SK-N-SH treated with all-trans-retinoic acid at 6 μM for 48 hours (cell line): ENCODE results near the gene ANKRD33B.

Experiments
- CSDC2 ChIP-seq: fragments of 250-450 bp; sonication (Bioruptor Pico); IDR thresholded peaks from 2 replicates; pipeline ENCODE4 v1.5.0; 2020; ENCODE audit warnings: mild to moderate bottlenecking, moderate library complexity
- ESRRG ChIP-seq: fragments of 250-450 bp; sonication (Bioruptor Pico); IDR thresholded peaks from 2 replicates; pipeline ENCODE4 v1.6.1; 2021; ENCODE audit warnings: mild to moderate bottlenecking
- GLIS3 ChIP-seq: fragments of 250-450 bp; sonication (Bioruptor Pico); IDR thresholded peaks from 2 replicates; pipeline ENCODE4 v1.5.0; 2020; ENCODE audit warnings: mild to moderate bottlenecking, moderate library complexity
- PATZ1 ChIP-seq: fragments of 250-450 bp; sonication (Bioruptor Pico); IDR thresholded peaks from 2 replicates; pipeline ENCODE4 v1.8.0; 2020; ENCODE audit warnings: mild to moderate bottlenecking, moderate library complexity, borderline replicate concordance
- PPARA ChIP-seq: fragments of 250-450 bp; sonication (Bioruptor Pico); IDR thresholded peaks from 2 replicates; pipeline ENCODE4 v1.5.0; 2020; ENCODE audit warnings: mild to moderate bottlenecking, borderline replicate concordance
- RARB ChIP-seq: fragments of 250-450 bp; sonication (Bioruptor Pico); IDR thresholded peaks from 2 replicates; pipeline ENCODE4 v1.8.0; 2021; ENCODE audit warnings: mild to moderate bottlenecking, moderate library complexity
- SNAI2 ChIP-seq: fragments of 250-450 bp; sonication (Bioruptor Pico); IDR thresholded peaks from 2 replicates; pipeline ENCODE4 v1.5.0; 2020; ENCODE audit warnings: mild to moderate bottlenecking, moderate library complexity
- TOX ChIP-seq: fragments of 250-450 bp; sonication (Bioruptor Pico); IDR thresholded peaks from 2 replicates; pipeline ENCODE4 v1.8.0; 2021; ENCODE audit warnings: mild to moderate bottlenecking, moderate library complexity, borderline replicate concordance
- ZC3H10 ChIP-seq: fragments of 250-450 bp; sonication (Bioruptor Pico); IDR thresholded peaks from 2 replicates; pipeline ENCODE4 v1.5.1; 2021; ENCODE audit warnings: mild to moderate bottlenecking, moderate library complexity
- ZFP3 ChIP-seq: fragments of 250-450 bp; sonication (Bioruptor Pico); IDR thresholded peaks from 2 replicates; pipeline ENCODE4 v1.5.0; 2020; ENCODE audit warnings: mild to moderate bottlenecking, moderate library complexity
- ZFP30 ChIP-seq: fragments of 450-650 bp; formaldehyde crosslinking; IDR thresholded peaks from 2 replicates; pipeline ENCODE4 v1.5.0; 2022; ENCODE audit warnings: mild to moderate bottlenecking, moderate library complexity

- TF ChIP-seq PATZ1 (CRISPR knock-in tag), result no peak
- no peak for TF ChIP-seq RARB (CRISPR knock-in tag)
- no peak for TF ChIP-seq ESRRG
- TF ChIP-seq SNAI2 (CRISPR knock-in tag), result no peak
- no peak for TF ChIP-seq TOX (CRISPR knock-in tag)
- no peak for TF ChIP-seq ZFP3 (CRISPR knock-in tag)
- TF ChIP-seq GLIS3 (CRISPR knock-in tag), result no peak
- no peak for TF ChIP-seq CSDC2 (CRISPR knock-in tag)
- no peak for TF ChIP-seq PPARA (CRISPR knock-in tag)
- TF ChIP-seq ZC3H10 (CRISPR knock-in tag), result no peak
- no peak for TF ChIP-seq ZFP30 (CRISPR knock-in tag)
Observed at GRCh38 chr5:10627160-10627701, 63.4 kb downstream of the ANKRD33B start.
